ENCODE data around the gene PRKG1.

Gene PRKG1

DNA sequence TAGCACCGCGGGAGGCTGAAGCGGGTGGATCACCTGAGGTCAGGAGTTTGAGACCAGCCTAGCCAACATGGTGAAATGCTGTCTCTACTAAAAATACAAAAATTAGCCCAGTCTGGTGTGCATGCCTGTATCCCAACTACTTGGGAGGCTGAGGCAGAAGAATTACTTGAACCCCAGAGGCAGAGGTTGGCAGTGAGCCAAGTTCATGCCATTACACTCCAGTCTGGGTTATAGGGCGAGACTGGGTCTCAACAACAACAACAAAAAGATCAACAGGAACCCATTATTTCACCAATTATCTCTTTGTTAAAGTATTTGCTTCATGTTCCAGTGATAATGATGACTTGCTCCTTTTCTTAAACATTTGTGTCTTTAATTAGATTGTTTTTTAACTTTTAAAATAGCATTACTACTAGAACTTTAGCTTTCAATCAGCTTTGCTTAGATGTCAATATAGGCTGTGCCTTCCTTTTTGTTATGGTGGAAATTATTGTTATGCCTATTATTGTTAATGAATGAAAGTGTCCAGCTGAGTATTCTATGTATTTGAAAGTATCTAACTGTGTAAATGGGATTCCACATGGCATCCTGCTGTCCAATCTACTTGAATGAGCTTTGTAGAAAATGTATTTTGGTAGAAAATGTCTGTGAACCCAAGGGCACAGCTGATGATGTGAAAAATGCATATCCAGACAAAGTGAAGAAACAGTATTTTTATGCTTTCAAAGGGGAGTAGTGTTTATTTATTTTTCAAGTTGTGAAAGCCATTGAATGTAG is 686.8 kb downstream of the PRKG1 start:
- no peak for DNase-seq (ENCODE audit: low read depth)
- H3K4me3 ChIP-seq (ENCODE audit: low read length): no peak overlapping the region
- TF ChIP-seq, protein P1, sequence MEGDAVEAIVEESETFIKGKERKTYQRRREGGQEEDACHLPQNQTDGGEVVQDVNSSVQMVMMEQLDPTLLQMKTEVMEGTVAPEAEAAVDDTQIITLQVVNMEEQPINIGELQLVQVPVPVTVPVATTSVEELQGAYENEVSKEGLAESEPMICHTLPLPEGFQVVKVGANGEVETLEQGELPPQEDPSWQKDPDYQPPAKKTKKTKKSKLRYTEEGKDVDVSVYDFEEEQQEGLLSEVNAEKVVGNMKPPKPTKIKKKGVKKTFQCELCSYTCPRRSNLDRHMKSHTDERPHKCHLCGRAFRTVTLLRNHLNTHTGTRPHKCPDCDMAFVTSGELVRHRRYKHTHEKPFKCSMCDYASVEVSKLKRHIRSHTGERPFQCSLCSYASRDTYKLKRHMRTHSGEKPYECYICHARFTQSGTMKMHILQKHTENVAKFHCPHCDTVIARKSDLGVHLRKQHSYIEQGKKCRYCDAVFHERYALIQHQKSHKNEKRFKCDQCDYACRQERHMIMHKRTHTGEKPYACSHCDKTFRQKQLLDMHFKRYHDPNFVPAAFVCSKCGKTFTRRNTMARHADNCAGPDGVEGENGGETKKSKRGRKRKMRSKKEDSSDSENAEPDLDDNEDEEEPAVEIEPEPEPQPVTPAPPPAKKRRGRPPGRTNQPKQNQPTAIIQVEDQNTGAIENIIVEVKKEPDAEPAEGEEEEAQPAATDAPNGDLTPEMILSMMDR (conservative IDR thresholded peaks at IDR 0.05; ENCODE audit: low read length): no peak

DNA sequence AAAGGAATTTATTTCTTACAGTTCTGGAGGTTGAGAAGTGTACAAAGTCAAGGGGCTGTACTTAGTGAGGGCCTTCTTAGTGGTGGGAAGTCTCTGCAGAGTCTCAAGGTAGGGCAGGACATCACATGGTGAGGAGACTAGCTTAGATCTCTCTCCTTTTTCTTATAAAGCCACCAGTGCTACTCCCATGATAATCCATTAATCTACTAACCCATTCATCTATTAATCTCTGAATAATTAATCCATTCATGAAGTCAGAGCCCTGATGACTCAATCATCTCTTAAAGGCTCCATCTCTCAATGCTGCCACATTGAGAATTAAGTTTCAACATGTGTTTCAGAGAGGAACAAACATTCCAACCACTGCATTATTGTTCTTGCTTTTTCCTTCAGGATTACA is 689.5 kb downstream of the PRKG1 start:
- no peak overlapping the region for H3K4me3 ChIP-seq (ENCODE audit: low read length)
- TF ChIP-seq, protein P1 (conservative IDR thresholded peaks at IDR 0.05; ENCODE audit: low read length): no peak
- no peak for DNase-seq (ENCODE audit: low read depth)

DNA sequence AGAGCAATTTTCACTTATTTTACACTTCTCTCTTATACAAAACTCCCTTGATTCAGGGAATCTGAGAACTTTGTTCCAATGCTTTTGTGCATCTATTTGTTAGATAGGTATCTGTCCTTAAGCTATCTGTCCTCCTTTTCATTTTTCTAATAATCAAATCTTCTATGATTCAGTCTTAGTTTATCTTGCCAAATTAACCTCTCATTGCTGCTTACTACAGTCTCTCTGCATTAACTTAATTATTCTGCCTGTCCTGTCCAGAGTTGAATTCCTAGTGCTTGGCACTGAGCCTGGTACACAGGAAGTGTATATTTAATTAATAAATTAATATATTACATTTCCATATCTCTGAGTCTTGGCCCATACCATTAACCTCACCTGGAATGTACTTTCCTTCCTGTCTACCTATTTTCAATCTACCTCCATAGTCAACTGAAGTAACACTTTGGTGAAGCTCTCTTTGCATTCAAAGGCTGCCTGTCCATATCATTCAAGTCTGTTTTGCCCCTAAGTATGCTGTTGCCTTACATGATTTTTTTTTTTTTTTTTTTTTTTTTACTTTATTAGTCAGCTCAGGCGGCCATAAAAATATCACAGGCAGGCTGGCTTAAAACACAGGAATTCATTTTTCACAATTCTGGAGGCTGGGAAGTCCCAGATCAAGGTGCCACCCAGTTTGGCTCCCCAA is 691.1 kb downstream of the PRKG1 start:
- DNase-seq (ENCODE audit: low read depth): no peak
- TF ChIP-seq, protein P1 (conservative IDR thresholded peaks at IDR 0.05; ENCODE audit: low read length): no peak
- no peak overlapping the region for H3K4me3 ChIP-seq (ENCODE audit: low read length)

DNA sequence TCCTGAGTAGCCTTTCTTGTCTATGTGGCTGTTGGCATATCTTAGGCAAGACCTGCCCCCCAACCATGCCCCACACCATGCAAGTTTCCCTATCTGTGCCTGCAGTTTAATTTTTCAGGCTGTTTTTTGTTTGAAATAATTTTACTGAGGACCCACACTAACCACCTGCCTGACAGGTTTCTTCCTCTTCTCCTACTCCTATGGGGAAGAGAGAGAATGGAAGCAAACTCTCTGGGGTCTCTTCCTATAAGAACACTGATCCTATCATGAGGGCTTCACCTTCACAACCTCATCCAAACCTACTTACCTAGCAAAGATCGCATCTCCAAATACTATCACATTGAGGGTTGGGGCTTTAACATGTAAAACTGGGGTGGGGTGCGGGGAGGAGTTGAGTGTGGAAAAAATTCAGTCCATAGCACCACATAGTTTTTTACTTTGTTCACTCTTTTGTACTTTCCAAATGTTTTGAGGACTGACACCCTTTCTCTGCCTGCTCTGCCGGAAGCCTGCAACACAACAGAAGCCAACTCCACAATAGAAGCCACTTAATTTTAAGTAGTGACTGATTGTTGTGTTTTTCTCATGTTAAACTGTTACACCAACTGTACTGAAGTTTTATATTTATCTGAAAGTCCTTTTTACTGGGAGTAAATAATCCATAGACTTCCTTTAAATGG is 692.3 kb downstream of the PRKG1 start:
- no peak overlapping the region for H3K4me3 ChIP-seq (ENCODE audit: low read length)
- TF ChIP-seq, protein P1 (conservative IDR thresholded peaks at IDR 0.05; ENCODE audit: low read length): no peak
- DNase-seq (ENCODE audit: low read depth): no peak

DNA sequence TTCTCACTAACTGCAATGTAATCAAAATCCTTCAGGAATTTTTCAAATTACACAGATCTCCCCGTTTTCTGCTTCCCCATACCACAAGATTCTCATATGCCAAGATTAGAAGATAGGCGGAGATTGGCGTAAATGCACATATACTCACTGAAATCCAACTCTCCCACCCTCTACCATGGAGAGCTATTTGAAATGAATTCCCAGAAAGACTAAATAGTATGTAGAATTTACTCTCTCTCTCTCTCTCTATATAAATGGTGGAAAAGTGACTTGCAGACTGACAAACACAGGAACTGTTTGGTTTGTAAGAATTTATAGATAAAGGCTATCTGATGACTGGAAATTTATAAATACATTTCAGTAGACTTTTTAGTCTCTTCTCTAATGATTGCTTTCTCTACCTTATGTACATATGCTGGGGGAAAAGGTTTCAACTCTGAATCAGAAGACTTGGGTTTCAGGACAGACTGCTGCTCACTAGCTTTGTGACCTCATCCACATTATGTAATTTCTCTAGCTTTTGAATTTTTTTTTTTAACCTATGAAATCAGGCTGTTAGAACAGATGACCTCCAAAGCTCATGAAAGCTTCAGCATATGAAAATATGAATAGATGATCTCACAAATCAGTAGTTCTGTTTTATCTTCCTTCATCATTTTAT is 692.9 kb downstream of the PRKG1 start:
- no peak overlapping the region for H3K4me3 ChIP-seq (ENCODE audit: low read length)
- no peak for DNase-seq (ENCODE audit: low read depth)
- TF ChIP-seq, protein P1 (conservative IDR thresholded peaks at IDR 0.05; ENCODE audit: low read length): no peak

DNA sequence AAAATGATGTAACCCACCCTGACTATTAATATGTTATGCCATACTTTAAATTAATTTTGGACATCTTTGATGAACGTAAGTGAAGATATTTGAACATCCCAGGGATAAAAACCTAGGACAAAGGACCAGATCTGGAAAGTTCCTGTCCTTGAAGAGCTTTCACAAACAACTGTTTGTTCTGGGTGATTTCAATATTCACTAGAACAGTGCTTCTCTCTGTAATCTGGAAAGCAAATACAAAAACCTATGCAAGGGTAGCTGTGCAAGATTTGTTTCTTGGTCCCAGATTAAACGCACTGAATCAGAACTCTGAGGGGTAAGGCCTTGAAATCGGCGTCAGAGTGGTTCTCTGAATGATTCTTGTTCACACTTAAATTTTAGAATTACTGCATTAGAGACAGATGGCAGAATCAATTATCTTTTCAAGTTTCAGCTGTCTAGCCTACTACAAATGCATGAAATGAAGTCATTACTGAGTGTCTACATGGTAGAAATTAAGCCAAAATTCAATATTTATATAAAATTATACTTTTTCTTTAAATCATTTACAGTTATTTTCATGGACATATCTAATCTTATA is 694.7 kb downstream of the PRKG1 start:
- no peak overlapping the region for H3K4me3 ChIP-seq (ENCODE audit: low read length)
- TF ChIP-seq, protein P1 (conservative IDR thresholded peaks at IDR 0.05; ENCODE audit: low read length): no peak
- no peak for DNase-seq (ENCODE audit: low read depth)

Data from AG10803 (cell line).